ENCODE measurements around the gene NKAIN2.

NKAIN2 gene

GRCh38 chr6:123962508-123962907 lies 158.8 kb downstream of the NKAIN2 start:
- no peaks in the 10 kb centered on the region for H3K27me3 ChIP-seq
- H3K9me3 ChIP-seq = no peaks in the 10 kb centered on the region
- H3K4me1 ChIP-seq = no peaks in the 10 kb centered on the region
- TF ChIP-seq, protein P1, sequence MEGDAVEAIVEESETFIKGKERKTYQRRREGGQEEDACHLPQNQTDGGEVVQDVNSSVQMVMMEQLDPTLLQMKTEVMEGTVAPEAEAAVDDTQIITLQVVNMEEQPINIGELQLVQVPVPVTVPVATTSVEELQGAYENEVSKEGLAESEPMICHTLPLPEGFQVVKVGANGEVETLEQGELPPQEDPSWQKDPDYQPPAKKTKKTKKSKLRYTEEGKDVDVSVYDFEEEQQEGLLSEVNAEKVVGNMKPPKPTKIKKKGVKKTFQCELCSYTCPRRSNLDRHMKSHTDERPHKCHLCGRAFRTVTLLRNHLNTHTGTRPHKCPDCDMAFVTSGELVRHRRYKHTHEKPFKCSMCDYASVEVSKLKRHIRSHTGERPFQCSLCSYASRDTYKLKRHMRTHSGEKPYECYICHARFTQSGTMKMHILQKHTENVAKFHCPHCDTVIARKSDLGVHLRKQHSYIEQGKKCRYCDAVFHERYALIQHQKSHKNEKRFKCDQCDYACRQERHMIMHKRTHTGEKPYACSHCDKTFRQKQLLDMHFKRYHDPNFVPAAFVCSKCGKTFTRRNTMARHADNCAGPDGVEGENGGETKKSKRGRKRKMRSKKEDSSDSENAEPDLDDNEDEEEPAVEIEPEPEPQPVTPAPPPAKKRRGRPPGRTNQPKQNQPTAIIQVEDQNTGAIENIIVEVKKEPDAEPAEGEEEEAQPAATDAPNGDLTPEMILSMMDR (IDR thresholded peaks at IDR 0.05; ENCODE audit: low read depth, low read length) = no peak
- H3K4me3 ChIP-seq (ENCODE audit: low read depth, low read length) = no peak overlapping the region
- no peaks in the 10 kb centered on the region for H3K36me3 ChIP-seq
- DNase-seq = no peak

DNA sequence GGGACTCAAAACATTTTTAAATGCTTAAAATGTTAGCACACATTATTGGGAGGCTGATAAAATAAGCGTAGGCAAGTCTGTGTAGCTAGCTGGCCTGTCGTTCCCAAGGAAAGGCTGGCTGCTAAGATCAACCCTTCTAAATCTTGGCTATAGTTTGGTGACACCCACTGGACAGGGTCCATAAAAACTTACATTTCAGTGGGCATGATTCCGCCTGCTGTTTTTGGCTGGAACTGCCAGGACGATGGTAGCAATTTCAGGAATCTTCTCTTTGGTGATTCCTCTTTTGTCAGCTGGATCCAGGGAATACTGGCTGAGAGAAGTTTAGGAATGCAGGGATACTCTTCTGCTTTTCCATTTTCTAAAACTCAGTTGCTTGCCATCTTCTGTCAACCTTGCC lies 162.2 kb downstream of the NKAIN2 start:
- Histone ChIP-seq H3K4me3 (ENCODE audit: low read depth, low read length) (no peak overlapping the region), H3K27me3 (no peaks in the 10 kb centered on the region), H3K4me1 (no peaks in the 10 kb centered on the region), H3K36me3 (no peaks in the 10 kb centered on the region), H3K9me3 (no peaks in the 10 kb centered on the region)
- no peak for DNase-seq
- TF ChIP-seq, protein P1 (IDR thresholded peaks at IDR 0.05; ENCODE audit: low read depth, low read length) = peak; percentile 16

DNA sequence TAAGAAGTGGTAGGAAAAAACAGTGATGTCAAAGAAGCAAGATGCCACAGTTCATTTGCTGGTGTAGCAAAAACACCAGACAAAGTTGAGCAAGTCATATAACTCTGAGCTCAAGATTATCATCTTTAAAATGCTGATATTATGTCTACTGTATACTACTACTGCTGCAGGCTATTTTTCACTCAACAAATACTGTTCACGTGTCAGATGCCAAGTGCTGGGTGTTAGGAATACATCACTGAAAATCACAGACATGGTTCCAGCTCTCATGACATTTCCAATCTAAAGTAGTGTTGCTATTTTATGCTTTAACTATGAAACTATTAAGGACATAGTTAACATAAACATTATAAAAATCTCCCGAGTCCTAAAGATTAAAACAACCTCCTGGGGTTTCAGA lies 163.0 kb downstream of the NKAIN2 start:
- no peak overlapping the region for H3K4me3 ChIP-seq (ENCODE audit: low read depth, low read length)
- H3K36me3 ChIP-seq = no peaks in the 10 kb centered on the region
- H3K9me3 ChIP-seq = no peaks in the 10 kb centered on the region
- DNase-seq = no peak
- H3K27me3 ChIP-seq = no peaks in the 10 kb centered on the region
- TF ChIP-seq, protein P1 (IDR thresholded peaks at IDR 0.05; ENCODE audit: low read depth, low read length) = no peak
- no peaks in the 10 kb centered on the region for H3K4me1 ChIP-seq

- H3K9me3 ChIP-seq = no peaks in the 10 kb centered on the region
- no peaks in the 10 kb centered on the region for H3K4me1 ChIP-seq
- DNase-seq = no peak
- TF ChIP-seq, protein P1 (IDR thresholded peaks at IDR 0.05; ENCODE audit: low read depth, low read length) = no peak
- H3K36me3 ChIP-seq = no peaks in the 10 kb centered on the region
- no peaks in the 10 kb centered on the region for H3K27me3 ChIP-seq
- H3K4me3 ChIP-seq (ENCODE audit: low read depth, low read length) = no peak overlapping the region
These were observed 164.2 kb downstream of the NKAIN2 start for GRCh38 chr6:123967905-123968304.

DNA sequence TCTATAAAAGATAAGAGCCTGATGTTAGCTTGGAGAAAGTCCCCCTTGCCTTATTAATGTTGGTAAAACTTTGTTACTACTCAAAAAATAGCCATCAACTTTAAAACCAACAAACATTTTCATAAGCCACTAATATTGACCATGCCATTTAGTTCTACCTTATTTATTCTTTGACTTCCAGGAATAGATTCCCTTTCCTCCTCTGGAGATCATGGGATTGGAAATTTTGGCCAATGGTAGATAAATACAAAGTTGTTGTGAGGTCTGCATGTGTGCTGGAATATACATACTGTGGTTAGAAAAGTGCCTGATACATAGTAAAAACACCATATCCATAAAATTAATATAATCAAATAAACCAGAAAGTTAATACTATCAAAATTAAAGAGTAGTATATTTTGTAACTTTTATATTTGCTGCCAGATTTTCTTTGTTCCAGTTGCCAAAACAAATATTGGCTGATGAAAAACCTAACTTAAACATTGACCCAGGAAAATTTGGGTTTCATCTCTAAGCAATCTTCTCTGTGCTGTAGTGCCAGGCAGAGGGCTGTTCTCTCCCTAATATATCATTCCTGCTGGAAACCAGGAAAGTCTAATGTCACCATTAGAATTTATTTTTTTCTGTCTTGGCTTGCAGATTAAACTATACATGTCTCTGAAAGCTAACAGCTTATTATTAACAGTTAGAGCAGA lies 169.1 kb downstream of the NKAIN2 start:
- Histone ChIP-seq H3K9me3 (no peaks in the 10 kb centered on the region; the same call in 1 of the 2 replicates), H3K4me3 (ENCODE audit: low read depth, low read length) (no peak overlapping the region), H3K36me3 (no peaks in the 10 kb centered on the region), H3K4me1 (no peaks in the 10 kb centered on the region), H3K27me3 (no peaks in the 10 kb centered on the region)
- TF ChIP-seq, protein P1 (IDR thresholded peaks at IDR 0.05; ENCODE audit: low read depth, low read length) = no peak
- no peak for DNase-seq

DNA sequence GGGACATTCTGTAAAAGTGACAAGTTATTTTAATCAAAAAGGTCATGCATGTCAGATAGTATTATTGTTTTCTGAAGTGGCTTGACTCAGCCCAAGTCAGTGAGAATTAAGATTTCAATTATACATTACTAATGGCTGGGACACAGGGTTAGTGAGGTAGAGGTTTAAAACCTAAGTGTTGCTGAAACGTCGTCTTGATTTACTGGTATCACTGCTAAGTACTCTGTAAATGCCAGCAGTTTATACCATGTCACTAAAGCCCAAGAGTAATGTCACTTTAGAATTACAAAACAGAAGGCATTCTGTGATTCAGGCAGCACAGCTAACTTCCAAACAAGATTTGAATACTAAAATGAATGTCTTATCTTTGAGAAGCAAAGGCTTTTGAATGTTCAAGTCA lies 176.6 kb downstream of the NKAIN2 start:
- H3K4me3 ChIP-seq (ENCODE audit: low read depth, low read length) = no peak overlapping the region
- no peaks in the 10 kb centered on the region for H3K27me3 ChIP-seq
- DNase-seq = no peak
- TF ChIP-seq, protein P1 (IDR thresholded peaks at IDR 0.05; ENCODE audit: low read depth, low read length) = no peak
- H3K9me3 ChIP-seq = no peaks in the 10 kb centered on the region; the same call in 1 of the 2 replicates
- no peaks in the 10 kb centered on the region for H3K4me1 ChIP-seq
- H3K36me3 ChIP-seq = no peaks in the 10 kb centered on the region
